Activated CD4-positive, CD25-positive, alpha-beta regulatory T cell (primary cell): ENCODE data around the gene THSD4.

Experiments
- DNase-seq, 4 experiments: peaks; one replicate each; lab custom pipeline; 2025; lab: John Stamatoyannopoulos, UW

THSD4 gene

GRCh38 chr15:71627604-71628003, 512.3 kb downstream of the THSD4 start:
- DNase-seq, result no peak

GRCh38 chr15:71628988-71629770, 513.9 kb downstream of the THSD4 start:
- no peak for DNase-seq

GRCh38 chr15:71629781-71630474, 514.7 kb downstream of the THSD4 start:
- no peak for DNase-seq

- no peak for DNase-seq
These were observed 515.2 kb downstream of the THSD4 start for GRCh38 chr15:71630475-71630809.

GRCh38 chr15:71632576-71633195, 517.4 kb downstream of the THSD4 start:
- no peak for DNase-seq

GRCh38 chr15:71634820-71635560, 519.7 kb downstream of the THSD4 start:
- DNase-seq, result no peak

GRCh38 chr15:71635735-71636134, 520.5 kb downstream of the THSD4 start:
- no peak for DNase-seq

- no peak for DNase-seq
These were observed 523.6 kb downstream of the THSD4 start for GRCh38 chr15:71638876-71639275.

- DNase-seq, result no peak
These were observed 524.2 kb downstream of the THSD4 start for GRCh38 chr15:71639471-71639870.

GRCh38 chr15:71643918-71644317, 528.6 kb downstream of the THSD4 start:
- no peak for DNase-seq

GRCh38 chr15:71646767-71647486, 531.7 kb downstream of the THSD4 start:
- no peak for DNase-seq

GRCh38 chr15:71647487-71647808, 532.2 kb downstream of the THSD4 start:
- DNase-seq, result no peak

- no peak for DNase-seq
These were observed 532.8 kb downstream of the THSD4 start for GRCh38 chr15:71648095-71648494.

- DNase-seq, result no peak
These were observed 534.6 kb downstream of the THSD4 start for GRCh38 chr15:71649894-71650293.

GRCh38 chr15:71650603-71651002, 535.3 kb downstream of the THSD4 start:
- no peak for DNase-seq

GRCh38 chr15:71651750-71652186, 536.5 kb downstream of the THSD4 start:
- DNase-seq, result no peak

- DNase-seq, result no peak
These were observed 538.9 kb downstream of the THSD4 start for GRCh38 chr15:71654042-71654719.

GRCh38 chr15:71654720-71655174, 539.5 kb downstream of the THSD4 start:
- no peak for DNase-seq

- DNase-seq, result no peak
These were observed 541.2 kb downstream of the THSD4 start for GRCh38 chr15:71656425-71656824.

GRCh38 chr15:71657141-71657540, 541.9 kb downstream of the THSD4 start:
- DNase-seq, result no peak

GRCh38 chr15:71658036-71658435, 542.8 kb downstream of the THSD4 start:
- no peak for DNase-seq
